Esophagus mucosa (tissue), 1 donor: ENCODE measurements around the gene IKZF2. TPM values are rescaled to one million over a fixed set of nuclear protein-coding genes. Genes with fewer than 3 reads are reported as not detected.
A peak's percentile ranks its signal among the peaks of the same experiment; 100 is the strongest.

Experiments
- ATAC-seq: fragments of 200-7000 bp; cut with Tn5 transposase; one replicate; pipeline ENCODE4 v1.9.1; 2020
- total RNA-seq: library from RNA; stranded (reverse); gene quantifications from one replicate; pipeline ENCODE4 v1.2.4, GENCODE V29; 2023
- donor health status: DM: yes; HTN: yes; CAD: no.

The IKZF2 gene
- total RNA-seq, 1 donor from 2014 or later = 66.4 TPM

DNA sequence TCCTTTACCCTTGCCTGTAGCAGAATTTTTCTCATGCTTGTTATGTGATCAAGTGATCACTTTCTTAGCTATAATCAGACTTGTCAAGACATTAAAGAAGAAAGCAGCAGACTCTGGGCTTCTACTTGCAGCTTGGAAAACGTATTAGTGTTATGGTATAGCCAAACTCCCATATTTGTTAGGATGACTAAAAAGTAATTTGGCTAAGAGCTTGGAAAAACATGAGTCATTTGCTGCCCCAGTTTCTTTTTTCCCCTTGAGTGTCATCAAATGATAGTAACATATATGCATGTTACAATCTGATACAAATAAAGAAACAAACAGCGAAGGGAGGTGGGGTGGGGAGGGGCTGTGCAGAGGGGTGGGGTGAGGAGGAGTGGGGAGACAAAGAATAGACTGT, 155.5 kb downstream of the IKZF2 start:
- ATAC-seq = no peak

DNA sequence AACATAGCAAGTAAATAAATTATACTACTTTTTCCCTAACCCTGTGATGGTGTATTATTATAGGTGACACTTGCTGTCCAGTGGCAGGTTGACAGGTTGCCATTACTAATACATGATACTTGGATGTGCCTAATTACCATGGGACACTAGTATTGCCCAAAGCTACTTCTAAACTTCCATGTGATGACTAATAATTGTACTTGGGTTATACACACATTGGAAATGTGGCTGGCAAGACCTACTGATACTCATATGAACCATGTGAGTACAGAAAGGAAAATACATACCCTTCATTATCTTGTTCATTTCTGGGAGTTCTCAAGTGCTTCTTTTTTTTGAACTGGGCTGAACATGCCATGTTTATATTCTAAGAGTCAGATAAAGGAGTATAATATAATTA, 156.4 kb downstream of the IKZF2 start:
- ATAC-seq = peak; percentile 64

DNA sequence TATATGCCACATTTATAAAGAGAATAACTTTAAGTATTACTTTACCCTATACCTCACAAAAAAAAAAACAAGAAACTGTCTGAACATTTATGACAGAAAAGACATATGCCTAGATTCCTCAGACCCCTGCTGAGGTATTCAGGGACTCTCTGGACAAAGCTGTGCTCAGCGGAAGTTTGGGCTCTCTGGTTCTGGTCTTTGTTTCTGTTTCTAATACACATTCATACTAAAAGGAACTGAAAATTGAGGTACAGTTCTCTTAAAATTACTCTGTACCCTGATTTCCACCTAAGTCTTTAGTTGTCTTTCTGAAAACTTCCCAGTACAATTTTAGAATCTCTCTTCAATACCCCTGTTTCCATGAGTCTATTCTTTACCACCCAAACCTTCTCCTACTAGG, 160.3 kb downstream of the IKZF2 start:
- ATAC-seq = no peak

DNA sequence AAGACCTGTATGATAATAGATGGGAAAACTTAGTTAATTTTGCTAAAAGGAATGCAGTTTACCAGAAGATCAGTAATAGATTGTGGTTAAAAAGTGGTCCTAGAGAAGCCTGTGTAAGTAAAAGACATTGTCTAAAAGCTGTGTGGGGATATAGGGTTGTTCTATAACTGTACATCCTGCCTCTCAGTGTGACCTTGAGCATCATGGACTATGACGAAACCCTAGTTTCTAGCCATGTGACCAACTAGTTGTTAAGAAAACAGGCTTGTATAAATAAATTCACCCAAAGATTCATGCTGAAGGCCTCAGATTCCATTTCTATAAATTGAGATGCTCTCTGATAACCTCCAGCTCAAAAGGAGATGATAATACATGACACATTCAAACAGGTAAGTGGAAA, 160.7 kb downstream of the IKZF2 start:
- no peak for ATAC-seq

DNA sequence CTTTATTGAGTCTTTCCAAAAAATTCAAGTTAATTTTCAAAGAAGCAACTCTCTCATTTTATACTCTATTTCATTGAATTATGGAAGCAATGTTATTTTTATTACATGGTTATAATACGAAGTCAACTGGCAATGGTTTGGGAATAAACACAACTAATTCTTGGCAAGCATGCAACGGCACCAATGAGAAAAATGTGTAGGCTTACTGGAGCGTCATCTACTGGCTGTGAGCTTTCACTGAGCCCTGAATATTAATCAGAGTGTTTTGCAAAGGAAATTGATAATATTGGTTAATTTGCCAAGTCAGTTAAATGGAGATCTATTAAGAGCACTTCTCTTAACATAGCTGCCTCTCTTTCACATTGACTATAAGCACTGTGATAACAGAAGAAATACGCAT, 163.9 kb downstream of the IKZF2 start:
- ATAC-seq = no peak

DNA sequence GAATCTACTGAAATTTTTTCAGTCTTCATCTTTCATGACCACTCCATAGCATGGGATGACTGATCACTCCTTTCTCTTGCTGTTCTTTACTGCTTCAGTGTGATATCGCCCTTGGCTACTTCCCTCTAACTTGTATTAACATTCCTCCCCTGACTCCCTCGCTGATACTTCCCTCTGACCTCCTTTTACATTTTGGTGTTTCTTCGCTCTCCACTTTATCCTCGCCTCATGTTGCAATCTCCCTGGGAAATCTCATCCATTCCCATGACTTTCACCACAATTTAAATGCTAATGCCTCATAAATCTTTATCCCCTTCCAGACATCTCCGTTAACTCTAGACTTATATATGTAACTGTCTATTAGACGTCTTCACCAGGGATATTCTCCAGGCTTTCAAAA, 167.3 kb downstream of the IKZF2 start:
- ATAC-seq = no peak

DNA sequence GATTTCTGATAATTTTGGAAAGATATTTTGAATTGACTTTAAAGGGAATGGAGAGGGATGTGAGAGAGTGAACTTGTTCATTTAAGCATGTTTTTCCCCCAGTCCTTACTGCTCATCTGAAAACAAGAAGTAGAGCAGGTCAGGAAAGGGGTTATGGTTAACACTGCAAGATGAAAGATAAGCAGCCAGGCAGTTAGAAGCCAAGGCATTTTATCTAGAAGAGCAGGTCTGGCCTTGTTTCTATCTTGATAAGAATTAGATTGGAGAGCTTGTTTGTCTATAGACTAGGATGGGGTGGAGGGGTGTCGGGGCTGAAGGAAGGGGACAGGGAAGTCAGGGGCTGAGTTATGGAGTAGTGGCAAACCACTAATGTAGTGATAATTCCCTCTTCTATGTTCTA, 171.6 kb downstream of the IKZF2 start:
- ATAC-seq = no peak

DNA sequence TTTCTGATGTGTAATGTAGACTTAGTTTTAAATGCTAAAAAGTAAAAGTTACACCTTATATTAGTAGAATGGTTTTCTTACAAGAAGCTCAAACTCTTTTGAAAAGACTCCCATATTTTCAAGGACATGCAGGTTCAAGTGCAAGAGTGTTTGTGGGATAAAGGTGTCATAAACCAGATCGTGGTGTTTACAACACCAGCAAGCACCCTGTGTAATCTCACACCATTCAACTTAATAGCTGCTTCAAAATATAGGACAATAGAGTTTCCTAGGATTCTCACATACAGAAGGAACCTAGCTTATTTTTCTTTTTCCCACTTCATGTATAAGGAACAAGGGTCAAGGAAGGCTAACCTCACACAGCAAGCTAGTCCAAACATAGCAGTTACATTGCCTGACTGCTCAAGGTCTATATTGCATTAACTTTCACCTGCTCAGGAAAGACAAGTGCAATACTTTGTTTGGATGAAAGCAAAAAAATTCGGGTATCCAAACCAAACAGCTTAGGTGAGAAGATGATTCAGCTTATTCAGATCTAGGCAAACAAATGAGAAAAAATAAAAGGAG, 172.3 kb downstream of the IKZF2 start:
- ATAC-seq = no peak

DNA sequence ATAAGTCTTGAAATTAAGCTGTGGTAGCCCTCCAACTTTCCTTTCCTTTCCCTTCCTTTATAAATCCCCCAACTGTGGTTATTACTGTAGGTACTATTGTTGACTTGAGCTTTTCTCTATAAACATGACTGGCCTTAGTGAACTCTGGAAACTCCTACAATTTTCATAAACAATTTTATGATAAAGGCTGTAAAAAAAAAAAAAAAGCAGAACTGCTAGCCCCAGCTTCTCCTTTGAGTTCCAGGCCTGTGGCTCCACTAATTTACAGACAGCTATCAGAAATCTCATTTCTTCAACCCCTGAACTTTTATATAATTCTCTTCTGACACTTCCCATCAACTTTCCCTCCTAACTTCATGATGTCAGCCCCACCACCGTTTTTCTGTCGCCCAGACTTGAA, 174.3 kb downstream of the IKZF2 start:
- ATAC-seq = no peak

DNA sequence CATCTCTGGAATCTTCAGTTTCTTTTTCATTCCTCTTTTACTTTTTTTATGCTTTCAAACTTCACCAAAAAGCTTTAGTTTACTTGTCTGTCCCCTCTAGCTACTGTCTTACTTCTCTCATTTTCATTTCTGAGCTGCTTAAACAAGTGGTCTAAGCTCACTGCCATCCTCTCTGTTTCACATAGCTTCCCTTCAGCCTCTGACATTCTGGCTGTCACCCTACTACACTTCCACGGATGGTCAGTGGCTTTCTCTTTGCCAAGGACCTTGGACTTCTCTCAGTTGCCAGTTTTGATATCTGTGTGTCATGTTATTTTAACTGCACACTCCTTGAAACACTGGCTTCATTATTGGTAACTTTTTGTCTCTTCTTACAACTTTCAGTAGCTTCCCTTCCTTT, 176.1 kb downstream of the IKZF2 start:
- ATAC-seq = peak; percentile 30

DNA sequence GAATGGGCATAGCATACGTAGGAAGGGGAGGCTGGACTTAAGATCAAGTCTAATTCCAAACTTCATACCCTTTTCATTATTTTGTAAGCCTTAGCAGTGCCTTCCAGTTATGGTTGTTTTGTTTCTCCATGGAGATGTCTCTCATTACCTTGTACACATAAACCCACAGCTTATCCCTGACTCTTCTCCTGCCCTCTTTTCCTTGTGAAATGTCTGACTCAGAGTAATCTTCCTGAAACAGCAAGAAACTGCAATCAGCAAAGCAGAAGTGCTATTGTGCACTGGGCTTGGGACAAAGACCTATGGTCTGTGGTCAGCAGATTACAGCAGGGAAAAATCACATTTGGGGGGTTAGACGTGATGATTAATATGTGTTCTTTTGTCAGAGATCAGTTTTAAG, 176.7 kb downstream of the IKZF2 start:
- ATAC-seq = peak; percentile 82

DNA sequence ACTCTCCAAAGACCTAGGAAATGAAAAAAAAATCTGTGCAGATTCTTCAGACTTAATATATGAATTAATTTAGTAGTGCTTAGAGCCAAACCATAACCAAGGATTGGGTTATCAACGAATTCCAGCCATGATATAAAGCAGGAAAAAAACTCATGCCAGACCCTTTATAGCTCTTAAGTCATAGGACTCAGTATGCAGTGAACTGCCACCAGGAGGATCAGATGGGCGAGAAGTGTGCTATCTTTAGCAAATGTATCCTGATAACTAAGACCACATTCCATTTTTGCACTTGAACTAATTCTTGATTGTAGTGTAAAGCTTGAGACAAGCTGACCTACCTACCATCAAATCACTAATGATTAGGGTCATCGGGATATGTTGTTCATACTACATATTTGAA, 178.1 kb downstream of the IKZF2 start:
- no peak for ATAC-seq

DNA sequence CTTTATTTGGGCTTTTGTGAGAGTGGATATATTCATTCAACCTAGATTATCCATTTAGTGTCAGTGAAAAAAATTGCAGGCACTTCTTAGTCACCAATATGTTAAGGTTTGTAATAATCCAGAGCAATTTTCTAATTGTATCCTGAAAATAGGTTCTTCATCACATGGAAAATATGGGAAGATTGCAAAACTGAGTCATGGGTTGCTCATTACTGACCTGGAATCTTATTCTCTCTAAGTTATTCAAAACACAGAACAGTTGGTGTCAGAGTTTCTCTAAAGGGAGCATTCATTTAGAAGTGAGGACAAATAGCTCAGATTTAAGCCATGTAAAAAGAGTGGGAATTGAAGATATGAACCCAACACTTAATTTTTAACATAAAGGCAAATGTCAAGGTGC, 181.3 kb downstream of the IKZF2 start:
- ATAC-seq = no peak

DNA sequence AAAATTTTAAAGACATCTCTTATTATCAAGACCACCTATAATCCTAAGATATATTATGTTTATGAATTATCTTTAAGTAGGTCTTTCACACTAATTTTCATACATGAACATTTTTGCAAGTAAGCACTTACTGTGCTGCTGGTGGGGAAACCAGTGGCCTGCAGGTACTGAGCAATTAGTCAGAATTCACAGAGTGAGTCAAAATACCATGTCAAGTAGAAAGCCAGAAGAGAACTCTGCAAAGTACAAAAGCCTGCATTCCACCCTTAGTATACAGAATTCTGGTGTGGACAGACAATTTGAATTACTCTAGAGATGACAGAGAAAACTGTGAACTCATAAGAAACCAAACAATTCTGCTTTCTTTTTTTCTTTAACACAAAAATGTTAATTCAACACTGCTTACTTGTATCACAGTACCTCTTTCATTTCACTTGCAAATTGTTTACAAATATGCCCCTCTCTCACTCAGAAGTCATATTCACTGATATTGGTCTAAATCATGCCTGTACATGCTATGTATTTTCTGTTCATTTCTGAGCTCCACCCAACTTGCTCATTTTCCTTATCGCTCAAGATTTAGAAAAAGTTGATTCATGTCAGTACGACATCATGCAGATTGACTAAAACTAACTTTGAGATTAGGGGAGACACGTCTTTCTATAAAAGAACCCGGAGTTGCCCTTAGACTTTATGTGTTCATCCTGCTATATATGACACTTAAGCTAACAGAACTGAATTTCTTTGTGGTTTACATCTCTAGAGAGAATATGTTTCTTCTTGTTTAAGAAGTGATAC, 182.9 kb downstream of the IKZF2 start:
- peak; percentile 72 for ATAC-seq

DNA sequence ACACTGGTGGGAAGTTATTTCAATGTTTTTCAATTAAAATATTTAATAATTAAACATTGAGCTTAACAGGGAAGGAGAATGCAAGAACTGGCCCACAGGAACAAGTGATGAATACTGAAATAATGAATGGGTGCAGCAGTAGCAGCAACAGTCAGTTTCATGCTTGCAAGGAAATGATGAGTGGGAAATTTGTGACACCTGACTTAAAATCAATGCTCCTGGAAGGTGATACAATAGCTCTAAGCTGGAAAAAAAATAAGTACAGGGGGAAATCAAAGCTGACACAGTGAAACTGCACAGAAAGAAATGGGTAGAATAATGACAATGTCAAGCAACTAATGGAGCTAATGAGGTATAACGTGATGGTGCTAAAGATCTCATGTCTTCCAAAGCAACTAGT, 184.5 kb downstream of the IKZF2 start:
- no peak for ATAC-seq

DNA sequence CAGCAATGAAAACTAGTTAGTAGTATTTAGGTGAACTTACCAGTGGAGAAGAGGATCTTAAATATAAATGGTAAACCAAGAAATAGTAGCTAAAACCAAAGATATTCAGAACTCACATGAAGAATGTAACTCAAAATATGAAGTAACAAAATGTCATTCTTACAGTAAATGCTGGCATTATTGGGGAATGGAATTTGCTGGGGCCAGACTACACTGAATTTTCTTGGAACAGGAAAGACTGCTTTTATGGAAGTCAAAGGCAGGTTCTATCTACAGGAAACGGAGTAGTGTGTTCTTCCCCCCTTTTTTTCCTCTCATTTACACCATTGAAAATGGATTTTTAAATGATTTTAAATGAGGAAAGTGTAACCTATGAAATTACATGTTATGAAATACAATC, 188.7 kb downstream of the IKZF2 start:
- no peak for ATAC-seq

DNA sequence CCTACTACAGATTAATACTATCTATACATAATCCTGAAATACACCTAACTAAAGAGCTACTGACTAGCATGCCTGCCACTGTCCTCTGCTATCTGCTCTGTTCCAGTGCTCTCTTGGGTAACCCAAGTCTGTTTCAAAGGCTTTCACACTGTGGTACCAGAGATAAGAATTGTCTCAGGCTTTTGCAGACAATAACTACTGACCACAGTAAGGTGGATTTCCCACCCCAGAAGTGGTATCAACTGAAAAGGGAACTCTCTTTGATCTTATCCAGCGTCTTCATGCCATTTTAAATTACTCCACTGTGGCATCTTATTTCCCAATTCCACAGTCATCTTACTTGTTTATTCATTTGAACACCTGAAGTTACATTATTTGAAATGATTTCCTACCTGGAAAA, 190.2 kb downstream of the IKZF2 start:
- no peak for ATAC-seq

DNA sequence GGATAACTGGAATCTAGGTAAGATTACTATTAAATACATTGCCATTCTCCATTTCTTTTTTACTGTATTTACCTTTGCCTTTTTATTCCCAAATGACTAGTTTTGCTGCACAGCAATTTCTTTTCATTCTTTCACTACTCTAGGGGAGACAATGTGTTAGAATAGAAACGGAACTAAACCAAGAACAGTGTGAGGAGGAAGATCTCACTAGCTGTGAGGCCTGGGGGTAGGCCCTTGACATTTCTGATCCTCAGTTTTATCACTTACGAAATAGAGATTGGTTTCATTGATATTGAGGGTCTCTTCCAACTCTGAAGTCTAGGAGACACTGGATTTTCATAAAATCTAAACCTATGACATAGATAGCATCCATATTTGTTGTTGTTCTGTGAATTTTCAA, 191.1 kb downstream of the IKZF2 start:
- ATAC-seq = no peak

DNA sequence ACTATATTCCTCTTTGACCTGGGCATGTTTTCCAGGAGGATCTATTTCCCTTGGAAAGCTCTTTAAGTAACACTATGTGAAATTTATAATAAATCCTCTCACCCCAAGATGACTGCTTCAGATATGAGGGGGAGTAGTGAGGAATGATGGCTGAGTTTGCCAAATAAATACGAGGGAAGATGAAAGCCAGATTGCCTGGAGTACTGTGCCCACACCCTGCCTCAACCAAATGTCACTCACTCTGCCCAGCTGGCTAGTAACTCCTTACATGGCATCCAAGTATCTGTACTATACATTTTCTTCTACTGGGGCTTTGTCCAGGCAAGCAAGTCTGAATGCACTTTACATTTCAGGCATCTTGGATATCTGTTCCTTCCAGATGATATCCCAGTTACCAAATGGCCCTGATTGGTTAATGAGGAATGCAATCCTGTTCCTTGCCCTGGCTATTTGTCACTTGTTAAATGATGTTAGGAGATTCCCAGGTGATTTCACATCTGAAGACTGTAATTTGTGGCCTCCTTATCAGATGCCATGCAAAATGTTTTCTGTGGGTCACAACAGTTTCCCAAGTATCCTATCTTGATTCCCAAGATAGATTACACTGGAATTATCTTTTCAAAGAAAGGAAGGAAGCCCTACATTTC, 191.8 kb downstream of the IKZF2 start:
- ATAC-seq = no peak

DNA sequence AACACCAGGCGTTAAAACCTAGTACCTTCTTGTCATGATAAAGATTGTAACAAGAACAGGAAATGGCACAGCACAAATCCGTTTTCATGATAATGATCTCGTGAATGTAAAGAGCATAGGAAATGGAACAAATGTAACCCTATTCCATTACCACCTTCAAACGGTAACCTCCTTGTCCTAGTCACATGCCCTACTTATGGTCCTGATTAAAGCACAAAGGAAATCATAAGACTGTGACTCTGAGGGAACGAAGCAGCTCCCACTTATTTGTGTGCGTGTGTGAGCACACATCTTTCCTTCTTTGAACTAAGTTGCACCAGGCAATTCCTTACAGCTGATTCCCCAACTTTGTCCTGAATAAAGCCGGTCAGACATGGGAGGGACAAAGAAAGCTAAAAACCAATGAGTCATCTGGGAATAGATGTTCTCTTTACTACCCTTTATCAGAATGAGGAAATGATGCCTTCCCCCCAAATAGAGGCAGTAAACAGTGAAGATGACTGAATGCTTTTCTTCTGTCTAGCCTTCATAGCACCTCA, 192.6 kb downstream of the IKZF2 start:
- ATAC-seq = peak; percentile 47

DNA sequence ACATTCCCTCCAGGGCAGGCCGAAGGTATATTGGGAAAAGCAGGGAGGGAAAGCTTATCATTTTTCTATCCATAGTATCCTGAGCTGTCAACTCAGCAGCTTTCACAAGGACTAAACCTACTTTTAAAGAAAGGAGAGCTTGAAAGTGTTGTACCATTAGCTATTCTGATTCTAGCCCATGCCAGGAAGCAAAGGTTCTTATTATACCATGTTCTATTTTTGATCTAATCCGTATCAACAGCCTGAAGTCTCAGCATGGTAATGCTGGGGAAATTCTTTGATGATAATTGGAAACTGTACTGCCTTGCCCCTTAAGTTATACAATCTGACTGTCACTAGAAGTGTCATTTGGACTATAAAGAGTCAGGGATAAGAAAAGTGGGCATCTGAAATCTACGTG, 193.3 kb downstream of the IKZF2 start:
- no peak for ATAC-seq

DNA sequence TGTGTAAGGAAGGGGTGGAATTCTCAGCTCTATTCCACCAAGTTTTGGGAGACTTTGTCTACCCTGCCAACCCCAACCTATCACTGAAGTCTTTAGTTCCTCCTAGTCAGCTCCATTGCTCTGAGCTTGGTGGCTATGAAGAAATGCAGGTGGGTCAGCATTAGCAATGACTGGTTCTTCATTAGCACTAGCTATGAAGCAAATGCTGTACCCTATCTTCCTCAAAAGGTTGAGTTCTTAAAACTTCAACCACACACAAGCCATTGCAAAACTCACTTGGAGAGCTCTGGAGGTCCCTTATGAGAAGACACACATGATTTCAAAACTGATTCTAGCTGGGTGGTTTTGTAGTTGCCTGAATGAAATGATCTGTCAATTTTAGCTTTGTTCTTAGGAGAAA, 193.8 kb downstream of the IKZF2 start:
- no peak for ATAC-seq

DNA sequence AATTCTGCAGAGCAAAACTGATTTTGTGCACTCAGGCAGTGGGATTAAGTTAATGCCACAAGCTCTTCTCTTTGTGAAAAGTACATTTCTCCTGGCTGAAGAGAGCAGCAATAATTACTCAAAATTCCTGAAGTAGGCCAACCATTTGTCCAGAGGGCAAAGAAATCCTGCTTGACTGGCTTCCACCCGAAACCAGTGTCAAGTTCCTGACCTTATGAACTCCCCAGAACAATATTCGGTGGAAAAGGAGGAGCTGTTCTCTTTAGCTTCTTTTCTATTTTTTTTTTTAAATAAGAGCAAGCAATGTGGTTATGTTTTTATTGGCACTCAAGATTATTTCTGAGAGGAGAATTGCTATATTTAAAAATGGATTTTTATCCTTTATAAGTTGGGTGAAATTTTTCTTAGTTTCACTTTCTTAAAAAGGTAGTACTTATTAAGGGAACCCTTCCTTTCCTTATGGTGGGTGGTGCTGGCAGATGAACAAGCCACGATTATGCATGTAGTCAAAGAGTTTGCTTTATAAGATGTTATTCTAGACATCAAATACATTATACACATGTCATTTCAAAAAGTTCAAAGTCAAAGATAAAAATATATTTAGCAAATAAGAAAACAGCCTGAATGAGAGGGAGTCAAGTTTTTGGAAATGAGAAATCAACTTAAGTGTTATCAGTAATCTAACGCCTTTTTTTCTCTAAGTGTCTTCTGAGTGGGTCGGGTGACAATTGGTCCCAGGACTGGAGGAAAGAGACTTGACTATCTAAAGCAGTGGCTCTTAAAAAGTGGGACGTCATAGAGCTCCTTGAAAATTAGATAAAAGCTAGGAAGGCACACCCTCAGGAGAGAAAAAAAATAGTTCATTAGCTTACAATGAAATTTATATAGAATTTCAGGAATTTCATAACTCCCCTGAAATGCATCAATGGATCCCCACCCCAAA, 194.5 kb downstream of the IKZF2 start:
- peak; percentile 77 for ATAC-seq
